Fibroblast of peridontal ligament (primary cell): ENCODE measurements around the gene RIPK1.
A peak's percentile ranks its signal among the peaks of the same experiment; 100 is the strongest.

Source experiments
- DNase-seq: peaks from one replicate; pipeline ENCODE4 v3.0.0-alpha.2; 2010; ENCODE audit errors: extremely low read depth

The RIPK1 gene

DNA sequence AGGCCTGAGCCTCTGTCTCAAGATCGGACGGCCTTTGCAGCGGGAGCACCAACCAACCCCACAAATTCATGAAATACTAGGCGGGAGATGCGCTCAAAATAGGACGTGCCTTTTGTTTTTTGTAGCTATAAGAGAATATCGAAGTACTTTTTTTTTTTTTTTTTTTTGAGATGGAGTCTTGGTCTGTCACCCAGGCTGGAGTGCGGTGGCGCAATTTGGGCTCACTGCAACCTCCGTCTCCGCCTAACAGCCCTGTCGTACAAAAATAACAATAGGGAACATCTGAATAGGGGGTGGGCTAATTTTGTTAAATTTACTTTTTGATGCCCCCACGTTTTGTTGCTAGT, 94.9 kb downstream of the RIPK1 start:
- DNase-seq = peak; percentile 29

GRCh38 chr6:3164388-3164787, 96.1 kb downstream of the RIPK1 start:
- DNase-seq = no peak
